HL-60/S4 treated with phorbol 12-myristate 13-acetate at 8.2 ng/mL for 4 days and 3 days (cell line): ENCODE measurements around the gene RBP5.

ENCODE experiments used
- in situ Hi-C: fragments of 300-500 bp; cut with MboI; formaldehyde crosslinking; loops from 2 replicates; pipeline ENCODE4 v1.15.0; 2022; ENCODE audit warnings: low sequenced_read_pairs

RBP5 gene

GRCh38 chr12:7076493-7076892 is 52.2 kb downstream of the RBP5 start:
- in situ Hi-C loops: no loop called here

GRCh38 chr12:7075939-7076338 is 52.8 kb downstream of the RBP5 start:
- in situ Hi-C loops: no loop called here

- in situ Hi-C loops: no loop called here
Measured at GRCh38 chr12:7075518-7075917, 53.2 kb downstream of the RBP5 start.

DNA sequence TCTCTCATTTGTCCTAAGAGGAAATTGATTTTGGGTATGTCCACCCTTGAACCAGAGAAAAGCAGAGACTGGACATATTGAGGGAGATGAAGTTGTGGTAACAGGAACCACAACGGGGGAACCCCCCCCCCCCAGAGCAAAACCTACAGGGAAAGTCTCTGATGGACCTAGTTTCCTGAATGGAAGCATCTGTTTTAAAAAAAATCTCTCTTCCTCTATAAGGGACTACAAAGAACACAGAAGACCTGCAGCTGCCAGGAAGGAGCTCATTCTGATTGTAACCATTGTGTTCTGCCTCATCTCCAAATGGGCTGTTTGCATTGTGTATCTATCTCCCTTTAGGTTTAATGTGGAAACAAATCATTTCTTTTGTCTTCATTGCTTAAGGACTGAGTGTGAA is 54.7 kb downstream of the RBP5 start:
- in situ Hi-C loops: no loop called here
